ENCODE results near the gene CACNA1I. TPM values are rescaled to one million over a fixed set of nuclear protein-coding genes. Genes with fewer than 3 reads are reported as not detected.

The CACNA1I gene
- total RNA-seq, 2 donors from 2014 or later: 0.27 to 1.4 TPM

- H3K9me3 Mint-ChIP-seq: no peaks in the 10 kb centered on the region
- no peaks in the 10 kb centered on the region for H3K36me3 Mint-ChIP-seq
- no peak for DNase-seq (ENCODE audit: low spot score in 2 of 2)
- ATAC-seq: no peak
- H3K27ac Mint-ChIP-seq: no peak overlapping the region
Measured at GRCh38 chr22:39703091-39703490, 132.5 kb downstream of the CACNA1I start.

- Mint-ChIP-seq H3K27ac (no peak overlapping the region), H3K9me3 (no peaks in the 10 kb centered on the region), H3K36me3 (no peaks in the 10 kb centered on the region)
- DNase-seq (ENCODE audit: low spot score in 2 of 2) (no peak), ATAC-seq (no peak)
Measured at GRCh38 chr22:39703928-39704639, 133.5 kb downstream of the CACNA1I start.

GRCh38 chr22:39705386-39705785 lies 134.8 kb downstream of the CACNA1I start:
- no peak for ATAC-seq
- H3K36me3 Mint-ChIP-seq: no peaks in the 10 kb centered on the region
- no peak for DNase-seq (ENCODE audit: low spot score in 2 of 2)
- peak overlapping the region in 1 of 2 donors; percentile 49 for H3K27ac Mint-ChIP-seq
- H3K9me3 Mint-ChIP-seq: no peaks in the 10 kb centered on the region

GRCh38 chr22:39706376-39707140 lies 136.0 kb downstream of the CACNA1I start:
- H3K36me3 Mint-ChIP-seq: no peaks in the 10 kb centered on the region
- H3K27ac Mint-ChIP-seq: no peak overlapping the region
- H3K9me3 Mint-ChIP-seq: no peaks in the 10 kb centered on the region
- DNase-seq (ENCODE audit: low spot score in 2 of 2): no peak
- no peak for ATAC-seq

GRCh38 chr22:39707351-39707750 lies 136.8 kb downstream of the CACNA1I start:
- no peaks in the 10 kb centered on the region for H3K9me3 Mint-ChIP-seq
- H3K36me3 Mint-ChIP-seq: no peaks in the 10 kb centered on the region
- DNase-seq (ENCODE audit: low spot score in 2 of 2): no peak
- H3K27ac Mint-ChIP-seq: no peak overlapping the region
- no peak for ATAC-seq

- Mint-ChIP-seq H3K36me3 (no peaks in the 10 kb centered on the region), H3K27ac (no peak overlapping the region), H3K9me3 (no peaks in the 10 kb centered on the region)
- no peak for ATAC-seq
- no peak for DNase-seq (ENCODE audit: low spot score in 2 of 2)
Measured at GRCh38 chr22:39707816-39708215, 137.3 kb downstream of the CACNA1I start.

- no peaks in the 10 kb centered on the region for H3K9me3 Mint-ChIP-seq
- H3K27ac Mint-ChIP-seq: no peak overlapping the region
- no peak for ATAC-seq
- no peaks in the 10 kb centered on the region for H3K36me3 Mint-ChIP-seq
- no peak for DNase-seq (ENCODE audit: low spot score in 2 of 2)
Measured at GRCh38 chr22:39710380-39711150, 140.0 kb downstream of the CACNA1I start.

- Mint-ChIP-seq H3K36me3 (no peaks in the 10 kb centered on the region), H3K27ac (no peak overlapping the region), H3K9me3 (no peaks in the 10 kb centered on the region)
- ATAC-seq (no peak), DNase-seq (ENCODE audit: low spot score in 2 of 2) (no peak)
Measured at GRCh38 chr22:39712081-39712480, 141.5 kb downstream of the CACNA1I start.

- Mint-ChIP-seq H3K9me3 (no peaks in the 10 kb centered on the region), H3K27ac (peak overlapping the region in 1 of 2 donors; percentile 68), H3K36me3 (no peaks in the 10 kb centered on the region)
- DNase-seq (ENCODE audit: low spot score in 2 of 2): no peak
- no peak for ATAC-seq
Measured at GRCh38 chr22:39712751-39713525, 142.4 kb downstream of the CACNA1I start.

- no peak for DNase-seq (ENCODE audit: low spot score in 2 of 2)
- no peaks in the 10 kb centered on the region for H3K9me3 Mint-ChIP-seq
- no peak for ATAC-seq
- no peaks in the 10 kb centered on the region for H3K36me3 Mint-ChIP-seq
- peak overlapping the region in 1 of 2 donors; percentile 36 for H3K27ac Mint-ChIP-seq
Measured at GRCh38 chr22:39713799-39714290, 143.3 kb downstream of the CACNA1I start.

GRCh38 chr22:39714321-39714720 lies 143.8 kb downstream of the CACNA1I start:
- Mint-ChIP-seq H3K9me3 (no peaks in the 10 kb centered on the region), H3K27ac (peak overlapping the region in 1 of 2 donors; percentile 36), H3K36me3 (no peaks in the 10 kb centered on the region)
- ATAC-seq (no peak), DNase-seq (ENCODE audit: low spot score in 2 of 2) (no peak)

- Mint-ChIP-seq H3K36me3 (no peaks in the 10 kb centered on the region), H3K27ac (no peak overlapping the region), H3K9me3 (no peaks in the 10 kb centered on the region)
- no peak for DNase-seq (ENCODE audit: low spot score in 2 of 2)
- ATAC-seq: no peak
Measured at GRCh38 chr22:39715778-39716495, 145.4 kb downstream of the CACNA1I start.

- Mint-ChIP-seq H3K36me3 (no peaks in the 10 kb centered on the region), H3K9me3 (no peaks in the 10 kb centered on the region), H3K27ac (no peak overlapping the region)
- DNase-seq (ENCODE audit: low spot score in 2 of 2) (no peak), ATAC-seq (no peak)
Measured at GRCh38 chr22:39716534-39716933, 146.0 kb downstream of the CACNA1I start.

GRCh38 chr22:39717099-39717498 lies 146.5 kb downstream of the CACNA1I start:
- Mint-ChIP-seq H3K9me3 (peaks cover 0 to 3% of the 10 kb centered on the region in 2 donors), H3K27ac (peak overlapping the region in 1 of 2 donors; percentile 6)

GRCh38 chr22:39718206-39718605 lies 147.7 kb downstream of the CACNA1I start:
- peaks cover 0 to 8% of the 10 kb centered on the region in 2 donors for H3K36me3 Mint-ChIP-seq
- no peak for DNase-seq (ENCODE audit: low spot score in 2 of 2)
- no peak for ATAC-seq
- H3K9me3 Mint-ChIP-seq: peaks cover 0 to 8% of the 10 kb centered on the region in 2 donors
- no peak overlapping the region for H3K27ac Mint-ChIP-seq

More at GRCh38 chr22:39717099-39717498, 146.5 kb downstream of the CACNA1I start:
- DNase-seq (ENCODE audit: low spot score in 2 of 2) (no peak), ATAC-seq (no peak)
- H3K36me3 Mint-ChIP-seq: peaks cover 0 to 2% of the 10 kb centered on the region in 2 donors

All from activated naive CD4-positive, alpha-beta T cell treated with anti-CD3 and anti-CD28 coated beads, Interleukin-2, amount 50 U/mL, for 72 hours (primary cell).